ENCODE data around the gene ISLR. TPM values are rescaled to one million over a fixed set of nuclear protein-coding genes. Genes with fewer than 3 reads are reported as not detected.

The ISLR gene
- polyA plus RNA-seq, 2 of the 4 experiments (the other 2 are of a cell fraction): 0.10 to 0.43 TPM

- no peaks in the 10 kb centered on the region for H3K9me3 ChIP-seq
- POLR2A ChIA-PET: interaction anchor here (1.6 kb wide), 1 partner anchor 19 kb away, joined by 3 read pairs; the partner anchor contains the start of gene STRA6
- no peak overlapping the region for H3K4me3 ChIP-seq
- CTCF ChIA-PET: interaction anchor here (1.0 to 2.3 kb wide), 5 partner anchors 17 to 99 kb away, joined by 3 to 6 read pairs (median 4); partner anchors contain the start of gene STRA6
- no peak for TF ChIP-seq FOXS1 (CRISPR knock-in tag; IDR thresholded peaks at IDR 0.05)
- TF ChIP-seq RNF2 (IDR thresholded peaks at IDR 0.05; ENCODE audit: borderline replicate concordance, low read depth): no peak
- TF ChIP-seq MAX (IDR thresholded peaks at IDR 0.05): no peak
- no peak for TF ChIP-seq MYC (IDR thresholded peaks at IDR 0.05; ENCODE audit: borderline replicate concordance, low read length)
- TF ChIP-seq EHMT2 (IDR thresholded peaks at IDR 0.05; ENCODE audit: low read depth): no peak
- no peak for TF ChIP-seq ATOH8 (CRISPR knock-in tag; IDR thresholded peaks at IDR 0.05; ENCODE audit: low read depth)
- no peak for TF ChIP-seq PBX3 (IDR thresholded peaks at IDR 0.05)
- TF ChIP-seq ZSCAN20 (CRISPR knock-in tag; IDR thresholded peaks at IDR 0.05): no peak
- TF ChIP-seq HOXA7 (CRISPR knock-in tag; IDR thresholded peaks at IDR 0.05): no peak
- no peak for TF ChIP-seq RFX5 (IDR thresholded peaks at IDR 0.05)
- no peak for TF ChIP-seq ZNF302 (CRISPR knock-in tag; IDR thresholded peaks at IDR 0.05)
- no peak for TF ChIP-seq HEYL (CRISPR knock-in tag; IDR thresholded peaks at IDR 0.05)
- ATAC-seq (peak in 1 of 2 experiments; percentile 26; a peak in 1 of 6 replicates), FAIRE-seq (no peak), DNase-seq (ENCODE audit: low read depth in 1 of 2, low spot score in 1 of 2) (no peak)
- WGBS (ENCODE audit: missing lambda C conversion rate): 63% methylated on average over 10 of the region's 12 CpGs
- no peak overlapping the region for H3K4me2 ChIP-seq
- 0 out of 6 replicates have a peak overlapping the region, but pooled peaks of 1 of the 2 experiments have one; percentile 38 for H3K27ac ChIP-seq
- H3K4me1 ChIP-seq: peaks cover 24% of the 10 kb centered on the region; the same call in 2 of the 3 replicates
Measured at GRCh38 chr15:74221399-74222239, 48.1 kb downstream of the ISLR start.

- no peak for ATAC-seq
Measured at GRCh38 chr15:74222240-74223119, 49.0 kb downstream of the ISLR start.

GRCh38 chr15:74225928-74226327 is 52.4 kb downstream of the ISLR start:
- FAIRE-seq (no peak), DNase-seq (ENCODE audit: low read depth in 1 of 2, low spot score in 1 of 2) (no peak), ATAC-seq (no peak)
- Histone ChIP-seq H3K4me3 (no peak overlapping the region), H3K4me2 (no peak overlapping the region), H3K27ac (no peak overlapping the region), H3K9me3 (no peaks in the 10 kb centered on the region), H3K4me1 (peaks cover 16% of the 10 kb centered on the region; the same call in 2 of the 3 replicates)
- TF ChIP-seq ZNF302 (CRISPR knock-in tag; IDR thresholded peaks at IDR 0.05): no peak
- POLR2A ChIA-PET: no interaction called here
- WGBS (ENCODE audit: missing lambda C conversion rate): 76% methylated on average over 4 of the region's 5 CpGs
- CTCF ChIA-PET: interaction anchor here (2.9 kb wide), 1 partner anchor 14 kb away, joined by 12 read pairs; no protein-coding TSS in a partner anchor

More at GRCh38 chr15:74222240-74223119, 49.0 kb downstream of the ISLR start:
- H3K4me1 ChIP-seq: peaks cover 19% of the 10 kb centered on the region; the same call in 2 of the 3 replicates
- ChIA-PET CTCF (interaction anchor here (1.0 to 1.6 kb wide), 5 partner anchors 11 to 98 kb away, joined by 3 to 4 read pairs (median 3); partner anchors contain the start of gene STRA6), POLR2A (no interaction called here)
- no peak overlapping the region for H3K4me3 ChIP-seq
- no peaks in the 10 kb centered on the region for H3K9me3 ChIP-seq
- TF ChIP-seq HOXA7 (CRISPR knock-in tag; IDR thresholded peaks at IDR 0.05): no peak
- no peak for TF ChIP-seq NR3C1 (IDR thresholded peaks at IDR 0.05)
- TF ChIP-seq ATOH8 (CRISPR knock-in tag; IDR thresholded peaks at IDR 0.05; ENCODE audit: low read depth): no peak
- no peak for TF ChIP-seq RARB (CRISPR knock-in tag; IDR thresholded peaks at IDR 0.05)
- TF ChIP-seq KDM5A (IDR thresholded peaks at IDR 0.05): no peak
- TF ChIP-seq MAZ (IDR thresholded peaks at IDR 0.05; ENCODE audit: borderline replicate concordance, low read depth, low read length): no peak
- 81% methylated on average over 24 of the region's 25 CpGs for WGBS (ENCODE audit: missing lambda C conversion rate)
- DNase-seq (ENCODE audit: low read depth in 1 of 2, low spot score in 1 of 2): no peak
- no peak overlapping the region for H3K4me2 ChIP-seq
- H3K27ac ChIP-seq: no peak overlapping the region
- FAIRE-seq: no peak

Small RNA genes within 50 kb of the gene (small RNA-seq; reads per million reads assigned to genes)
- gene RF00017: 0 reads per million in 6 experiments

Other genes starting within 250 kb of the ISLR start
- 0.65 and 0.90 TPM in 2 replicates for gene LOXL1, start 247.2 kb upstream of the ISLR start, polyA plus RNA-seq (2011; rRNA removed)
- gene LOXL1, start 247.2 kb upstream of the ISLR start, polyA plus RNA-seq (2017; fragmentation: RNase III; extraction: RNeasy Plus Mini Kit Qiagen cat#74134 plus additional on column Dnase treatment): 0.29 to 0.62 TPM (median 0.44 TPM) in 3 replicates
- 3.5 and 4.3 TPM in 2 replicates for gene STOML1, start 181.4 kb upstream of the ISLR start, polyA plus RNA-seq (2011; rRNA removed)
- gene STOML1, start 181.4 kb upstream of the ISLR start, polyA plus RNA-seq (2017; fragmentation: RNase III; extraction: RNeasy Plus Mini Kit Qiagen cat#74134 plus additional on column Dnase treatment): 4.9 to 6.3 TPM (median 5.7 TPM) in 3 replicates
- gene PML, start 179.0 kb upstream of the ISLR start, polyA plus RNA-seq (2011; rRNA removed): 2.1 and 3.9 TPM in 2 replicates
- 7.8 to 8.5 TPM (median 8.4 TPM) in 3 replicates for gene PML, start 179.0 kb upstream of the ISLR start, polyA plus RNA-seq (2017; fragmentation: RNase III; extraction: RNeasy Plus Mini Kit Qiagen cat#74134 plus additional on column Dnase treatment)
- 0.03 and 0.07 TPM in 2 replicates for gene GOLGA6A, start 91.2 kb upstream of the ISLR start, polyA plus RNA-seq (2011; rRNA removed)
- 0.05 TPM in 1 of 3 replicates, not detected in the others for gene GOLGA6A, start 91.2 kb upstream of the ISLR start, polyA plus RNA-seq (2017; fragmentation: RNase III; extraction: RNeasy Plus Mini Kit Qiagen cat#74134 plus additional on column Dnase treatment)
- 0.03 and 0.12 TPM in 2 replicates for gene ISLR2, start 43.1 kb upstream of the ISLR start, polyA plus RNA-seq (2011; rRNA removed)
- gene ISLR2, start 43.1 kb upstream of the ISLR start, polyA plus RNA-seq (2017; fragmentation: RNase III; extraction: RNeasy Plus Mini Kit Qiagen cat#74134 plus additional on column Dnase treatment): 0.10 to 0.25 TPM (median 0.17 TPM) in 3 replicates
- 35.0 and 49.8 TPM in 2 replicates for gene STRA6, start 29.1 kb downstream of the ISLR start, polyA plus RNA-seq (2011; rRNA removed)
- gene STRA6, start 29.1 kb downstream of the ISLR start, polyA plus RNA-seq (2017; fragmentation: RNase III; extraction: RNeasy Plus Mini Kit Qiagen cat#74134 plus additional on column Dnase treatment): 60.6 to 76.4 TPM (median 70.2 TPM) in 3 replicates
- gene CCDC33, start 62.6 kb downstream of the ISLR start, polyA plus RNA-seq (2011; rRNA removed): 5.4 and 5.9 TPM in 2 replicates
- 9.2 to 11.9 TPM (median 10.4 TPM) in 3 replicates for gene CCDC33, start 62.6 kb downstream of the ISLR start, polyA plus RNA-seq (2017; fragmentation: RNase III; extraction: RNeasy Plus Mini Kit Qiagen cat#74134 plus additional on column Dnase treatment)
- not detected in 2 replicates for gene CYP11A1, start 193.9 kb downstream of the ISLR start, polyA plus RNA-seq (2011; rRNA removed)
- 0.06 TPM in 1 of 3 replicates, not detected in the others for gene CYP11A1, start 193.9 kb downstream of the ISLR start, polyA plus RNA-seq (2017; fragmentation: RNase III; extraction: RNeasy Plus Mini Kit Qiagen cat#74134 plus additional on column Dnase treatment)

Data from A549 (cell line).